ENCODE results near the gene NUDT19.

GRCh38 chr19:32692727-32693061 lies 1.1 kb downstream of the NUDT19 start:
- no peak for TF ChIP-seq EZH2 (optimal IDR thresholded peaks at IDR 0.05; ENCODE audit: low read depth, low read length)
- TF ChIP-seq, protein P1, sequence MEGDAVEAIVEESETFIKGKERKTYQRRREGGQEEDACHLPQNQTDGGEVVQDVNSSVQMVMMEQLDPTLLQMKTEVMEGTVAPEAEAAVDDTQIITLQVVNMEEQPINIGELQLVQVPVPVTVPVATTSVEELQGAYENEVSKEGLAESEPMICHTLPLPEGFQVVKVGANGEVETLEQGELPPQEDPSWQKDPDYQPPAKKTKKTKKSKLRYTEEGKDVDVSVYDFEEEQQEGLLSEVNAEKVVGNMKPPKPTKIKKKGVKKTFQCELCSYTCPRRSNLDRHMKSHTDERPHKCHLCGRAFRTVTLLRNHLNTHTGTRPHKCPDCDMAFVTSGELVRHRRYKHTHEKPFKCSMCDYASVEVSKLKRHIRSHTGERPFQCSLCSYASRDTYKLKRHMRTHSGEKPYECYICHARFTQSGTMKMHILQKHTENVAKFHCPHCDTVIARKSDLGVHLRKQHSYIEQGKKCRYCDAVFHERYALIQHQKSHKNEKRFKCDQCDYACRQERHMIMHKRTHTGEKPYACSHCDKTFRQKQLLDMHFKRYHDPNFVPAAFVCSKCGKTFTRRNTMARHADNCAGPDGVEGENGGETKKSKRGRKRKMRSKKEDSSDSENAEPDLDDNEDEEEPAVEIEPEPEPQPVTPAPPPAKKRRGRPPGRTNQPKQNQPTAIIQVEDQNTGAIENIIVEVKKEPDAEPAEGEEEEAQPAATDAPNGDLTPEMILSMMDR (IDR thresholded peaks at IDR 0.05; ENCODE audit: low read length), result no peak

Data from MM.1S (cell line).